ENCODE data around the gene HNRNPH2.

Gene HNRNPH2

GRCh38 chrX:101386542-101386885 is 21.5 kb upstream of the HNRNPH2 start:
- TF ChIP-seq REST (IDR thresholded peaks at IDR 0.05; ENCODE audit: insufficient read depth in 1 of 2, low read depth in 2 of 2, low read length in 2 of 2) (no peak), FOXP2 (optimal IDR thresholded peaks at IDR 0.05; ENCODE audit: borderline replicate concordance, extremely low read depth, extremely low read length, insufficient read depth) (no peak), TAF1 (IDR thresholded peaks at IDR 0.05; ENCODE audit: borderline replicate concordance, insufficient read depth, low read length) (no peak), SIN3A (IDR thresholded peaks at IDR 0.05; ENCODE audit: borderline replicate concordance, insufficient read depth, low read length) (no peak)

GRCh38 chrX:101388604-101389003 is 19.4 kb upstream of the HNRNPH2 start:
- no peak for TF ChIP-seq FOXP2 (optimal IDR thresholded peaks at IDR 0.05; ENCODE audit: borderline replicate concordance, extremely low read depth, extremely low read length, insufficient read depth)
- no peak for TF ChIP-seq POLR2AphosphoS5 (IDR thresholded peaks at IDR 0.05; ENCODE audit: low read depth, low read length)
- TF ChIP-seq REST (IDR thresholded peaks at IDR 0.05; ENCODE audit: insufficient read depth in 1 of 2, low read depth in 2 of 2, low read length in 2 of 2), result no peak
- no peak for TF ChIP-seq SIN3A (IDR thresholded peaks at IDR 0.05; ENCODE audit: borderline replicate concordance, insufficient read depth, low read length)
- TF ChIP-seq TAF1 (IDR thresholded peaks at IDR 0.05; ENCODE audit: borderline replicate concordance, insufficient read depth, low read length), result no peak

- TF ChIP-seq FOXP2 (optimal IDR thresholded peaks at IDR 0.05; ENCODE audit: borderline replicate concordance, extremely low read depth, extremely low read length, insufficient read depth), result no peak
- TF ChIP-seq TAF1 (IDR thresholded peaks at IDR 0.05; ENCODE audit: borderline replicate concordance, insufficient read depth, low read length), result peak; percentile 92
- peak in 1 of 2 experiments; percentile 57; a peak in 2 of 4 replicates for TF ChIP-seq REST (IDR thresholded peaks at IDR 0.05; ENCODE audit: insufficient read depth in 1 of 2, low read depth in 2 of 2, low read length in 2 of 2)
- TF ChIP-seq POLR2AphosphoS5 (IDR thresholded peaks at IDR 0.05; ENCODE audit: low read depth, low read length), result peak; percentile 97
Measured at GRCh38 chrX:101390664-101391525, 17.1 kb upstream of the HNRNPH2 start, which contains the start of gene RPL36A. Gene RPL36A (plus strand): TSS chrX:101391011. CDS start chrX:101391044, 33 bp downstream.

GRCh38 chrX:101391831-101392230 is 16.2 kb upstream of the HNRNPH2 start:
- TF ChIP-seq SIN3A (IDR thresholded peaks at IDR 0.05; ENCODE audit: borderline replicate concordance, insufficient read depth, low read length), result no peak
- no peak for TF ChIP-seq REST (IDR thresholded peaks at IDR 0.05; ENCODE audit: insufficient read depth in 1 of 2, low read depth in 2 of 2, low read length in 2 of 2)
- no peak for TF ChIP-seq TAF1 (IDR thresholded peaks at IDR 0.05; ENCODE audit: borderline replicate concordance, insufficient read depth, low read length)
- 0 out of 2 replicates have a peak, but pooled peaks have one; percentile 18 for TF ChIP-seq POLR2AphosphoS5 (IDR thresholded peaks at IDR 0.05; ENCODE audit: low read depth, low read length)
- TF ChIP-seq FOXP2 (optimal IDR thresholded peaks at IDR 0.05; ENCODE audit: borderline replicate concordance, extremely low read depth, extremely low read length, insufficient read depth), result no peak

Measured in PFSK-1 (cell line).